Stimulated activated CD4-positive, alpha-beta T cell treated with anti-CD3 and anti-CD28 coated beads, Interleukin-15, amount 100 ng/mL, for 24 hours (primary cell): Measurements from ENCODE around the gene KCNH3.
"Not testable (repeated sequence)": the region's sequence is repeated elsewhere in the genome, so short reads cannot be mapped to it uniquely, and the experiment has no call there.

Experiments
- DNase-seq: peaks from one replicate; pipeline ENCODE4 v3.0.0-alpha.2; 2020

Gene KCNH3

DNA sequence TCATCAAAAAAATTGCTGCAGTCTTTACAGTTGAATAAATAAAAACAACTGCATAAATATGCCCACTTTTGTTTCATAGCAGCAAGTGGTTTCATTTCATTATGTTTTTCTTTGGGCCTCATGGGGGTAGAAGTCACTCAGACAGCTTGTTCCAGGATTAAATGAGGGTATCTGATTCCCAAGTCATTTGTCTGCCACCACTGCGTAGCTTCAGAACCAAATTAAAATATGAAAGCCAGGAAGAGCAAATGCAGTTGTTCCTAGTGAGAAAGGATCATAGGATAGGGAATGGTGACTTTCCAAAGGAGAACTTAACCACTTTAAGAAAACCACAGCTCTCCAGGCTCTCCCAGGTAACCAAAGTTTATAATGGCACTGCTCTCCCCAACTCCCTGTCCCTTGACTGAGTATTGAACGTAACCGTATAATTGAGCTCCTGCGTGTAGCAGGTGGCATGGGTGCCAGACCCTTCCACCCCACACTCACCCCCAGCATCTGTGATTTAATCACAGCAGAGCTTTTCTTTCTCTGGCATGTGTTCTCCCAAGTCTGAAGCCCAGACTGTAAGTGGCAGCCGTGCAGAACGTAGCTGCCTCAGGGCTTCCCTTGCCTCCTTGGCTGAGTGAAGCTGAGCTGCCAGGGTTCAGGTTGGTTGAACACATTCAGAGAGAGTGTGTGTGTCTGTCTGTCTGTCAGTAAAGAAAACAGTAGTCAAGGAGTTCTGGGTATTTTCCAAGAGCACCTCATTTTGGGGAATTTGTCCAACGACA, 11.3 kb upstream of the KCNH3 start:
- DNase-seq, result no peak

GRCh38 chr12:49529414-49529813, 9.4 kb upstream of the KCNH3 start:
- DNase-seq, result no peak

DNA sequence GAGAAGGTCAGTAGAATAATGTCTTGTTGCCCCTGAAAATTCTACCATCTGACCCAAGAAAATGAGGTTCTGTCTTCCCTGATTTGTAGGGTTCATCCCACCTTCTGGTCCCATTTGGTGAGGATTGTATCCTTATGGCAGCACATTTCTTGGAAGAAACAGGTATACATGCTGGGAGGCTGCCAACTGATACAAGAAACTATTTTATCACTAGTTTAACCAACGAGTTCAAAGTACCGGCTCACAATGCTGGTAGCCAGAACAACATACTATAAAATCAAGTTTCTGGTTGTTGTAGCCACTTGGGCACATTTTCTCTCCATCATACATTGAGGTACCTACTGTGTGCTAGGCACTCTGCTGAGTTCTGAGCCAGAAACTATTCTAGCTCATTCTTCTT, 7.1 kb upstream of the KCNH3 start:
- DNase-seq, result no peak

DNA sequence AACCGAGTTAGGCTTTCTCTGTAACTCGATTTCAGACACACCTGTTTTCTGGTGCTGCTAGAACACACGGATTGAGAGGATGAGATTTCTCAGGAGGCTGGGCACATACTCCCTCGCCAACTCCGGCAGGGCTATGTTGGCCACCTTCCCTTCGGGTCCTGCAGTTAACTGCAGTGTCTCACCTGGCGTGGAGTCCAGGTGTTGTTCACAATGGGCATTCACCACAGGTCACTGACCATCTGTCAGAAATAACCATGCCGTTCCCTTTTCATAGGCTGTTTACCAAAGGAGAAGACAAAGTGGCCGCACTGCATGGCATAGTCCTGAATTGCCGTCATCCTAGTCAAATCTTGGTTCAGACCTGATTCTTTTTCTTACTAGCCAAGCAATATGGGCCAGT, 5.5 kb upstream of the KCNH3 start:
- DNase-seq, result no peak

GRCh38 chr12:49534122-49534521, 4.7 kb upstream of the KCNH3 start:
- DNase-seq, result not testable (repeated sequence)

GRCh38 chr12:49534731-49535278, 4.0 kb upstream of the KCNH3 start:
- no peak for DNase-seq

- DNase-seq, result no peak
Observed at GRCh38 chr12:49535921-49536525, 2.8 kb upstream of the KCNH3 start.

- DNase-seq, result no peak
Observed at GRCh38 chr12:49536526-49537071, 2.2 kb upstream of the KCNH3 start.

DNA sequence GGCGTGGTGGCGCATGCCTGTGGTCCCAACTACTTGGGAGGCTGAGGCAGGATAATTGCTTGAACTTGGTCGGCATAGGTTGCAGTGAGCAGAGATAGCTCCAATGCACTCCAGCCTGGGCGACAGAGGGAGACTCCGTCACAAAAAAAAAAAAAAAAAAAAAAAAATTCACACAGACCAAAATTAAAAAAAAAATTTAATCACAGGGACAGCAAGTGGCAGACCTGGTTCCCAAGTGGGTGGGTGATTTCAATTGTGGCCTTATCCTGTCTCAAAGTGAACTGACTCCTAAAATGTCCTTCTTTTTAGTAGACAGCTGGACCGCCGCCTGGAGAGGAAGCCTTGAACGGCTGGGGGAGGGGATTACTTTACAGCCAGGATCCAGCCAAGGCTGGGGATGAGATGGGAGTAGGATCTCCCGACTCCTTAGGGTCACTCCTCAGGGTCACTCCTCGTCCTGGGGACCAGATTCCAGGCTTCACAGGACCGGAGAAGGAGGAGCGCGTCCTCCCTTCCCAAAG, 1.5 kb upstream of the KCNH3 start:
- DNase-seq, result no peak

DNA sequence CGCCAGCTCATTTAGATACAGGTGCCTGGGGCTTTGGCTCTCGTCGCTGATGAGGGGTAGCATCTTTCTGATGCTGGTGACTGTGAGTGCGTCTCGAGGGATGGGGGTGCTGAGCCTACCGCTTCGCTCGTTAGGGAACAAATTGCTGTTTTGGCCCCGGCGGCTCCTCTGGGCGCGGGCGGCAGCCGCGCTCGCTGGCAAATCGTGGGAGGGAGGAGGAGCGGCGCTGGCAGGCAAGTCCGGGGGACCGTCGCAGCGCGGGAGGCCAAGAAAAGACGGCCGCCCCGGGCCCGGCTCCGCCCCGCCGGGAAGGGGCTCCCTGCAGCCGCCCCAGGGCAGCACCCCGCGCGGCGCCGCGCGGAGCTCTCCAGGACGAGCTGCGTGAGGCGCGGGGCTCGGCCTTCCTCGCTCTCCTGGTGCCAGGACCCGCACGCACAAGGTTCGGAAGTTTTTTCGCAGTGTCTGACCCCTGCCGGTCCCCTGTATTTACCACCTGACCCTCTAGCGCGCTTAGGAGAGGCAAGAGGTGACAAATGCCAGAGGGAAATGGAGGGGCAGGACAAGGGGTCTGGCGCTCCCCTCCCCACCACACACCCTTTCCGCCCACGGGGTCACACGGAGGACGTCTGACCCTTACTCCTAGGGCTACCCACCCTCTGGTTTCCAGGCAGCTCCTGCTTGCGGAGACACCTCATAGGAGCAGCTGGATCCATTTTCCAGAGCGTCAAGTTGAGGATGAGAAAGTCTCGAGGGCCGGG, 899 bp upstream of the KCNH3 start:
- peak; percentile 56 for DNase-seq

DNA sequence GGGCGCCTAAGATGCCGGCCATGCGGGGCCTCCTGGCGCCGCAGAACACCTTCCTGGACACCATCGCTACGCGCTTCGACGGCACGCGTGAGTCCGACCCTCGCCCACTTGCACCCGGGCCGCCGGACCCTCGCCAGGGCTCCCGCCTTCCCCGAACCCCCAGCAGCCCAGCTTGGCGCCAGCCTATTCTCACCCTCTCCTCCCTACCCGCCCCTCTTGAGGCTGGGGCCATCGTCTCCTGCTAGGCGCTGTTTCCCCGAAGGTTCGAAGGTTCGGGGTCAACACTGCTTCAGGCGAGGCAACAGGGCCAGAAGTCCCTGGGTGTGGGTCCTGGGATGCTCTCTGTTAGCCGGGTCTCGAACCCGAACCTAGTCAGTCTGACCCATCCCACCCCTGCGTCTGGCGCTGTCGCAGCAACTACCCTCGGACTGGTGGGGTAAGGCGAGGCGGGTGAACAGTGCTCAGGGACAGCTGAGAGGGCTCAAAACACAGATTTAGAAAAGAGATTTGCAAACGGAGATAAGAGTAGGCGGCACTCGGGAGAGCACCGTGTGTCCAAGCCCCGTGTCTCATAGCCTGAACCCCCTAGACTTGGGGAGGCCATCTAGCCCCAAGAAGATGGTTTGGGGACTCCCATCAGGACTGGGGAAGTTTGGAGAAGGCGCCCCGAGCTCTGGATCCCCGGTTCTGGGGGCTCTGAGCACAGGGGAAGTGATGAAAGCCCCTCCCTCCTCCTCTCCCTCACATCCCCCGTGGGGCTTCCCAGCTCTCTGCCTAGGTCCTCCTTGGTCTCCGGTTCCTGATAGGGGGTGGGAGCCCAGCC, 787 bp downstream of the KCNH3 start:
- DNase-seq, result no peak

- DNase-seq, result no peak
Observed at GRCh38 chr12:49540229-49541139, 1.7 kb downstream of the KCNH3 start.

DNA sequence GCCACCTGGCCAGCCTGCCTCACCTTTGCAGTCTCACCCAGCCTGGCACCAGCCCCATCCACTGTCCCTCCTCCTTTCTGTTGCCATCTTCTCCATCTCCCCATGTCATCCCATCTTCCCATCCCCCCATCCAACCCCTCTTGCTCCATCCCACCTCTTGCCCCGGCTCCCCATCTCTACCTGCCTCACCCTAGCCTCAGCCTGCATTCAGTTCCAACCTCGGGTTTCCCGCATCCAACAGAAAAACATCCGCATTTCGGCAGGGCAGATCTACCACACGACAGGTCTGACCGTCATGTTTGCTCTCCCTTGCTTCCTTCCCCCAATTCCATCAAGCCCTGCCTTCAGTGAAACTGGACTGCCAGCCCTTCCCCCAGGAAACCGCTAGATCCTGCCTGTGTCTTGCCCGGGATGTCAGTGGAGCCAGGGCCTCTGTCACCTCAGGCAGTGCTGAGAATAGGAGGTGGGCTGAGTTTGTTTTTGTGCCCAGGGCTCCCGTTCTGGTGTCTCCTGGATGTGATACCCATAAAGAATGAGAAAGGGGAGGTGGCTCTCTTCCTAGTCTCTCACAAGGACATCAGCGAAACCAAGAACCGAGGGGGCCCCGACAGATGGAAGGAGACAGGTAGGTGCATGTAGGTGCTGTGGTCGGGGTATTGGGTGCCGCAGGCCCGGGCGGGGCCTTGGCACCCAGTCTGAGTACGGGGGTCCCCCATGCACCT, 2.5 kb downstream of the KCNH3 start:
- no peak for DNase-seq

GRCh38 chr12:49541911-49542505, 3.2 kb downstream of the KCNH3 start:
- DNase-seq, result no peak

DNA sequence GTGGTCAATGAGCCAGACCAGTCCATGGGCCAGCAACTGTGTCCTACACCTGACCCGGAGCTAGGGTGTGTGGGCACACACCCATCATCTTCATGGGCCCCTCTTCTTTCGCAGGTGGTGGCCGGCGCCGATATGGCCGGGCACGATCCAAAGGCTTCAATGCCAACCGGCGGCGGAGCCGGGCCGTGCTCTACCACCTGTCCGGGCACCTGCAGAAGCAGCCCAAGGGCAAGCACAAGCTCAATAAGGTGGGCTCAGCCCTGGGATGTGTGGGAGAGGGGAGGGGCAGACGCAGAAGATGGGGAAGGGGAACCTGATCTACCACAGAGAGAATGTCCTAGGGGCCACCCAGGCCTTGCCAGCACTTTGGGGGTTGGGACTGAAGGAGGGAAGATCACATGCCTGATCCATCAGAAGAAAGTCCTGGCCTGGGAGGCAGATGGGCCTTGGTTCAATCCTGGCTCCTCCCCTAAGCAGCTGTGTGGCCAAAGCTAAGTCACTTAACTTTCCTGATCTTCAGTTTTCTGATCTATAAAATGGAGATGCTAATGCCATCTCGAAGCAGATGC, 3.8 kb downstream of the KCNH3 start:
- DNase-seq, result no peak

DNA sequence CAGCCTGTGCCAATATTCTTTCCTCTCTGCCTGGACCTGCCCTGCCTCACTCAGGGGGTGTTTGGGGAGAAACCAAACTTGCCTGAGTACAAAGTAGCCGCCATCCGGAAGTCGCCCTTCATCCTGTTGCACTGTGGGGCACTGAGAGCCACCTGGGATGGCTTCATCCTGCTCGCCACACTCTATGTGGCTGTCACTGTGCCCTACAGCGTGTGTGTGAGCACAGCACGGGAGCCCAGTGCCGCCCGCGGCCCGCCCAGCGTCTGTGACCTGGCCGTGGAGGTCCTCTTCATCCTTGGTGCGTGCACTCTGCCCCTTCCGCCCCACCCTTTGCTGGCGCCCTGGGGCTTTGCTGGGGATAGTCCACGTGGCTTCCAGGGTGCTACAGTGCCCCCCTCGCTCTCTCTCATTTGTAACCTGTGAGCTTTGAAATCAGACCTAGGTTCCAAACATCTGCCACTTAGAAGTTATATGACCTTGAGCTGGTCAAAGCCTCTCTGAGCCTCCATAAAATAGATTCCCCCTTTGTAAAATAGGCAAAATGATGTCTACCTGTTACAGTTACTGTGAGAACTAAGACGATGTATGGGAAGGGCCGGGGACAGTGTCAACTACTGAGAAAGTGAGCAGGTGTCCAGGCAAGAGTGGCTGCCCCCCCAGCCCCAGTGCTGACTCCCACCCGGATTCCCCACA, 4.5 kb downstream of the KCNH3 start:
- DNase-seq, result no peak

- no peak for DNase-seq
Observed at GRCh38 chr12:49543914-49544815, 5.3 kb downstream of the KCNH3 start.

DNA sequence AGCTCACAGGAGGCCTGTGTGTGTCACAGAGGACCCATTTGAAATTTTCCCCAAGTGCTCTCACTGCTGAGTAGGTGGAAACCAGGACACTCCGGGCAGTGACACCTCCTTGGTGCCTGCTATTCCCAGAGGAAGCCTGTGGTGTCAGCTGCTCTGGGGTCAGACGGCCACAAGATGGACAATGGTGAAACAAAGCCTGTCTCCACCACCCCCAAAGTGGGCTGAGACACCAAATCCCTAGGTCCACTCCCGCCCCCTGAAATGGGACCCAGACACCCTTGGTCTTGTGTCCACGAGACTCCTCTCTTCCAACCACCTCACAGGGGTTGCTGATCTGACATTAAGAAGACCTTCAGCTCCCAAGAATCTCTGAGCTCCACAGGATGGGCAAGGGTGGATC, 7.0 kb downstream of the KCNH3 start:
- DNase-seq, result no peak
